Kidney epithelial cell (primary cell): ENCODE results near the gene NFYC. TPM values are rescaled to one million over a fixed set of nuclear protein-coding genes. Genes with fewer than 3 reads are reported as not detected.

Source experiments
- DNase-seq: peaks from one replicate; pipeline ENCODE4 v3.0.0-alpha.2; 2010; ENCODE audit warnings: low read depth
- H3K27me3 ChIP-seq: 2 replicates; pipeline ENCODE4 v1.6.0; 2011; ENCODE audit warnings: low read length; ENCODE audit not compliant: control insufficient read depth, insufficient read depth
- H3K36me3 ChIP-seq: 2 replicates; pipeline ENCODE4 v1.5.1; 2011; ENCODE audit warnings: low read length; ENCODE audit not compliant: control insufficient read depth, insufficient read depth
- H3K4me3 ChIP-seq: 2 replicates; pipeline ENCODE4 v1.5.1; 2011; ENCODE audit warnings: low read depth, mild to moderate bottlenecking, control low read depth, low read length
- CTCF ChIP-seq: IDR thresholded peaks from 2 replicates; pipeline ENCODE4 v1.5.1; 2011; ENCODE audit warnings: mild to moderate bottlenecking, moderate library complexity, low read length, control low read depth, inconsistent platforms; ENCODE audit not compliant: insufficient read depth, poor library complexity, severe bottlenecking
- total RNA-seq: library from RNA; depleted of rRNA; stranded (reverse); fragments of >200 nt; gene quantifications from 2 replicates; pipeline ENCODE4 v1.2.3, GENCODE V29; 2015

NFYC gene
- total RNA-seq, 1 donor from 2014 or later = 44.4 TPM

- no peaks in the 10 kb centered on the region for H3K27me3 ChIP-seq
- no peak overlapping the region for H3K4me3 ChIP-seq
- no peak for TF ChIP-seq CTCF
- no peaks in the 10 kb centered on the region for H3K36me3 ChIP-seq
- peak; percentile 53 for DNase-seq
Observed at GRCh38 chr1:40703316-40703715, 11.8 kb downstream of the NFYC start.

GRCh38 chr1:40704817-40705733 is 13.6 kb downstream of the NFYC start:
- Histone ChIP-seq H3K27me3 (no peaks in the 10 kb centered on the region), H3K36me3 (no peaks in the 10 kb centered on the region), H3K4me3 (no peak overlapping the region)
- DNase-seq = no peak
- TF ChIP-seq CTCF = no peak

- Histone ChIP-seq H3K27me3 (no peaks in the 10 kb centered on the region), H3K36me3 (no peaks in the 10 kb centered on the region), H3K4me3 (no peak overlapping the region)
- no peak for TF ChIP-seq CTCF
- no peak for DNase-seq
Observed at GRCh38 chr1:40706626-40707025, 15.1 kb downstream of the NFYC start.

- TF ChIP-seq CTCF = no peak
- Histone ChIP-seq H3K36me3 (no peaks in the 10 kb centered on the region), H3K27me3 (no peaks in the 10 kb centered on the region), H3K4me3 (peak overlapping the region; percentile 83)
- DNase-seq = peak; percentile 74
Observed at GRCh38 chr1:40708750-40709099, 17.2 kb downstream of the NFYC start.

- Histone ChIP-seq H3K4me3 (peak overlapping the region; percentile 83), H3K36me3 (no peaks in the 10 kb centered on the region), H3K27me3 (no peaks in the 10 kb centered on the region)
- TF ChIP-seq CTCF = no peak
- DNase-seq = peak; percentile 93
Observed at GRCh38 chr1:40709100-40709801, 17.7 kb downstream of the NFYC start.

- no peak for TF ChIP-seq CTCF
- DNase-seq = no peak
- no peaks in the 10 kb centered on the region for H3K36me3 ChIP-seq
Observed at GRCh38 chr1:40709802-40710278, 18.3 kb downstream of the NFYC start.

More at GRCh38 chr1:40709802-40710278, 18.3 kb downstream of the NFYC start:
- Histone ChIP-seq H3K4me3 (peak overlapping the region; percentile 83), H3K27me3 (no peaks in the 10 kb centered on the region)
